Measurements from ENCODE around the gene RCC2.
"Not testable (repeated sequence)": the region's sequence is repeated elsewhere in the genome, so short reads cannot be mapped to it uniquely, and the experiment has no call there.

RCC2 gene

GRCh38 chr1:17439250-17440073 is at the start of gene RCC2:
TSS of gene RCC2 (minus strand) at chr1:17439677. CDS start at chr1:17438514, 1,163 bp downstream.
- FAIRE-seq, result no peak
- DNase-seq (ENCODE audit: insufficient read length, low spot score), result no peak
- TF ChIP-seq POLR2A (IDR thresholded peaks at IDR 0.05; ENCODE audit: low read depth, low read length), result 0 out of 2 replicates have a peak, but pooled peaks have one; percentile 31

GRCh38 chr1:17486242-17486641 is 46.8 kb upstream of the RCC2 start:
- no peak for FAIRE-seq
- DNase-seq (ENCODE audit: insufficient read length, low spot score), result no peak
- no peak for TF ChIP-seq POLR2A (IDR thresholded peaks at IDR 0.05; ENCODE audit: low read depth, low read length)

GRCh38 chr1:17485281-17485680 is 45.8 kb upstream of the RCC2 start:
- no peak for DNase-seq (ENCODE audit: insufficient read length, low spot score)
- no peak for FAIRE-seq
- TF ChIP-seq POLR2A (IDR thresholded peaks at IDR 0.05; ENCODE audit: low read depth, low read length), result no peak

GRCh38 chr1:17481981-17482380 is 42.5 kb upstream of the RCC2 start:
- DNase-seq (ENCODE audit: insufficient read length, low spot score); FAIRE-seq: not testable (repeated sequence)

- TF ChIP-seq POLR2A (IDR thresholded peaks at IDR 0.05; ENCODE audit: low read depth, low read length), result no peak
- FAIRE-seq (no peak), DNase-seq (ENCODE audit: insufficient read length, low spot score) (no peak)
These were observed 41.4 kb upstream of the RCC2 start for GRCh38 chr1:17480846-17481245.

GRCh38 chr1:17475752-17476151 is 36.3 kb upstream of the RCC2 start:
- FAIRE-seq (peak; percentile 48), DNase-seq (ENCODE audit: insufficient read length, low spot score) (peak; percentile 37)
- no peak for TF ChIP-seq POLR2A (IDR thresholded peaks at IDR 0.05; ENCODE audit: low read depth, low read length)

- FAIRE-seq; DNase-seq (ENCODE audit: insufficient read length, low spot score): not testable (repeated sequence)
These were observed 35.5 kb upstream of the RCC2 start for GRCh38 chr1:17474836-17475555.

- TF ChIP-seq POLR2A (IDR thresholded peaks at IDR 0.05; ENCODE audit: low read depth, low read length), result no peak
- FAIRE-seq (no peak), DNase-seq (ENCODE audit: insufficient read length, low spot score) (no peak)
These were observed 33.3 kb upstream of the RCC2 start for GRCh38 chr1:17472814-17473213.

GRCh38 chr1:17471393-17471792 is 31.9 kb upstream of the RCC2 start:
- no peak for TF ChIP-seq POLR2A (IDR thresholded peaks at IDR 0.05; ENCODE audit: low read depth, low read length)
- DNase-seq (ENCODE audit: insufficient read length, low spot score) (no peak), FAIRE-seq (no peak)

GRCh38 chr1:17470021-17470799 is 30.7 kb upstream of the RCC2 start:
- FAIRE-seq (no peak), DNase-seq (ENCODE audit: insufficient read length, low spot score) (no peak)
- no peak for TF ChIP-seq POLR2A (IDR thresholded peaks at IDR 0.05; ENCODE audit: low read depth, low read length)

- not testable (repeated sequence) for DNase-seq (ENCODE audit: insufficient read length, low spot score); FAIRE-seq
These were observed 29.1 kb upstream of the RCC2 start for GRCh38 chr1:17468357-17469265.

- TF ChIP-seq POLR2A (IDR thresholded peaks at IDR 0.05; ENCODE audit: low read depth, low read length), result no peak
- DNase-seq (ENCODE audit: insufficient read length, low spot score) (no peak), FAIRE-seq (no peak)
These were observed 26.9 kb upstream of the RCC2 start for GRCh38 chr1:17466359-17466758.

GRCh38 chr1:17465228-17465627 is 25.8 kb upstream of the RCC2 start:
- DNase-seq (ENCODE audit: insufficient read length, low spot score), result no peak
- FAIRE-seq, result no peak
- TF ChIP-seq POLR2A (IDR thresholded peaks at IDR 0.05; ENCODE audit: low read depth, low read length), result no peak
